Astrocyte of the spinal cord (primary cell): ENCODE data around the gene DVL3.

Source experiments
- DNase-seq: peaks from one replicate; pipeline ENCODE4 v3.0.0; 2011; ENCODE audit warnings: low read depth, low spot score
- H3K4me3 ChIP-seq: 2 replicates; pipeline ENCODE4 v1.5.1; 2011; ENCODE audit warnings: low read depth, mild to moderate bottlenecking, low read length, moderate library complexity
- CTCF ChIP-seq: IDR thresholded peaks from 2 replicates; pipeline ENCODE4 v1.5.1; 2012; ENCODE audit warnings: low read depth, mild to moderate bottlenecking, low read length, inconsistent platforms
- in situ Hi-C: cut with HindIII; loops from 2 replicates; pipeline ENCODE4 v1.10.0; 2017; ENCODE audit warnings: low sequenced_read_pairs

DVL3 gene

GRCh38 chr3:184171562-184171961 lies 16.4 kb downstream of the DVL3 start:
- no peak overlapping the region for H3K4me3 ChIP-seq
- TF ChIP-seq CTCF, result no peak
- in situ Hi-C loops, result no loop called here
- DNase-seq, result peak; percentile 74

GRCh38 chr3:184172681-184173373 lies 17.6 kb downstream of the DVL3 start:
- in situ Hi-C loops, result no loop called here
- H3K4me3 ChIP-seq, result no peak overlapping the region
- peak; percentile 94 for DNase-seq
- no peak for TF ChIP-seq CTCF

- in situ Hi-C loops, result no loop called here
- no peak for TF ChIP-seq CTCF
- DNase-seq, result no peak
- no peak overlapping the region for H3K4me3 ChIP-seq
These were observed 18.2 kb downstream of the DVL3 start for GRCh38 chr3:184173374-184173722.

GRCh38 chr3:184174284-184174645 lies 19.1 kb downstream of the DVL3 start:
- no peak for DNase-seq
- in situ Hi-C loops, result no loop called here
- TF ChIP-seq CTCF, result no peak
- no peak overlapping the region for H3K4me3 ChIP-seq

GRCh38 chr3:184174646-184175492 lies 19.7 kb downstream of the DVL3 start, which contains the start of gene AP2M1:
Gene AP2M1, plus strand, starts transcription at chr3:184174855. Its CDS starts 2,139 bp downstream, at chr3:184176994.
- peak; percentile 9 for TF ChIP-seq CTCF
- peak within 1 kb of the TSS; percentile 74 for H3K4me3 ChIP-seq
- in situ Hi-C loops, result no loop called here
- peak; percentile 99 for DNase-seq

GRCh38 chr3:184175506-184175905 lies 20.3 kb downstream of the DVL3 start:
- no peak for DNase-seq
- in situ Hi-C loops, result no loop called here
- no peak for TF ChIP-seq CTCF
- H3K4me3 ChIP-seq, result peak overlapping the region; percentile 74
